NCI-H2081 treated with DMSO at 0.1 percent for 48 hours (cell line): ENCODE results near the gene LAMA4.

Source experiments
- DNase-seq: peaks from one replicate; lab custom pipeline; 2025; lab: John Stamatoyannopoulos, UW

LAMA4 gene, protein sequence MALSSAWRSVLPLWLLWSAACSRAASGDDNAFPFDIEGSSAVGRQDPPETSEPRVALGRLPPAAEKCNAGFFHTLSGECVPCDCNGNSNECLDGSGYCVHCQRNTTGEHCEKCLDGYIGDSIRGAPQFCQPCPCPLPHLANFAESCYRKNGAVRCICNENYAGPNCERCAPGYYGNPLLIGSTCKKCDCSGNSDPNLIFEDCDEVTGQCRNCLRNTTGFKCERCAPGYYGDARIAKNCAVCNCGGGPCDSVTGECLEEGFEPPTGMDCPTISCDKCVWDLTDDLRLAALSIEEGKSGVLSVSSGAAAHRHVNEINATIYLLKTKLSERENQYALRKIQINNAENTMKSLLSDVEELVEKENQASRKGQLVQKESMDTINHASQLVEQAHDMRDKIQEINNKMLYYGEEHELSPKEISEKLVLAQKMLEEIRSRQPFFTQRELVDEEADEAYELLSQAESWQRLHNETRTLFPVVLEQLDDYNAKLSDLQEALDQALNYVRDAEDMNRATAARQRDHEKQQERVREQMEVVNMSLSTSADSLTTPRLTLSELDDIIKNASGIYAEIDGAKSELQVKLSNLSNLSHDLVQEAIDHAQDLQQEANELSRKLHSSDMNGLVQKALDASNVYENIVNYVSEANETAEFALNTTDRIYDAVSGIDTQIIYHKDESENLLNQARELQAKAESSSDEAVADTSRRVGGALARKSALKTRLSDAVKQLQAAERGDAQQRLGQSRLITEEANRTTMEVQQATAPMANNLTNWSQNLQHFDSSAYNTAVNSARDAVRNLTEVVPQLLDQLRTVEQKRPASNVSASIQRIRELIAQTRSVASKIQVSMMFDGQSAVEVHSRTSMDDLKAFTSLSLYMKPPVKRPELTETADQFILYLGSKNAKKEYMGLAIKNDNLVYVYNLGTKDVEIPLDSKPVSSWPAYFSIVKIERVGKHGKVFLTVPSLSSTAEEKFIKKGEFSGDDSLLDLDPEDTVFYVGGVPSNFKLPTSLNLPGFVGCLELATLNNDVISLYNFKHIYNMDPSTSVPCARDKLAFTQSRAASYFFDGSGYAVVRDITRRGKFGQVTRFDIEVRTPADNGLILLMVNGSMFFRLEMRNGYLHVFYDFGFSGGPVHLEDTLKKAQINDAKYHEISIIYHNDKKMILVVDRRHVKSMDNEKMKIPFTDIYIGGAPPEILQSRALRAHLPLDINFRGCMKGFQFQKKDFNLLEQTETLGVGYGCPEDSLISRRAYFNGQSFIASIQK (N-terminal part only)

DNA sequence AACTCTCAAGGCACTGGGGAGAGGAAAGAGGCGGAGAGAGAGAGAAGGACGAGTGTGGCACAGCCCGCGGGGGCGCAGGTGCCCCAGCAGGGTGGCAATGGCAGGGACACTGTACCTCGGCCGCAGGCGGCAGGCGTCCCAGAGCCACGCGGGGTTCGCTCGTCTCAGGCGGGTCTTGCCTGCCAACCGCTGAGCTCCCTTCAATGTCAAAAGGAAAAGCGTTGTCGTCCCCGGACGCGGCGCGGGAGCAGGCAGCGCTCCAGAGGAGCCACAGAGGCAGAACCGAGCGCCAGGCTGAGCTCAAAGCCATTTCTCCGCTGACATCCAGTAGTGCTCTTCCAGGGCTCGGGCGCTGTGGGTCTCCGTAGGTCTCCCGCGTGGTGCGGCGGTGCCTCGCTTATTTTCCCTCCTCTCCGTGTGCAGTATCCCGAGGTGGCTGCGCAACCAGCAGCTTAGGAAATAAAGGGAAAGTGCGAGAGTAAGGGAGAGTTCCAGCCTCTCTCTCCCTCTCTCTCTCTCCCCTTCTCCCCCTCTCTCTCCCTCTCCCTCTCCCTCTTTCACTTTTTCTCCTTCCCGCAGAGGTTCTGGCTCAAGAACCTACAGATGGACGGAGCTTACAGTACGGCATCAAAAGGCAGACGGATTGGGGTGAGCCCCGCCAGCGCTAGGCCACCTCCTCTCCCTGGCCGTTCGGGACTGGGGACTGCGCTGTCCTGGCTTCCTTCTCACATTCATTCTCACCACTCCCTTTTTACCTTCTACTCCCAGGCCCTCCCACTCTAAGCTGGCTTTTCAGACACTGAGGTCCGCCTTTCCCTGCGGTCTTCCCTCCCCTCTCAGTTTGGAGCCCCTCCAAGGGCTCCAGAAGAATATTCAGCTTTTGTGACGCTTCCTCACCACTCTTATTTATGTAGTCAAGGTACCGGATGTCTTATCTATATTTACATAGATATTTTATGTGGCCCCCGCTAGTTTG is at the start of gene LAMA4:
Gene LAMA4, minus strand, starts transcription at position 727 of the 976 bp plus-strand sequence. Its CDS starts 417 bp downstream, at position 310.
- DNase-seq: no peak

DNA sequence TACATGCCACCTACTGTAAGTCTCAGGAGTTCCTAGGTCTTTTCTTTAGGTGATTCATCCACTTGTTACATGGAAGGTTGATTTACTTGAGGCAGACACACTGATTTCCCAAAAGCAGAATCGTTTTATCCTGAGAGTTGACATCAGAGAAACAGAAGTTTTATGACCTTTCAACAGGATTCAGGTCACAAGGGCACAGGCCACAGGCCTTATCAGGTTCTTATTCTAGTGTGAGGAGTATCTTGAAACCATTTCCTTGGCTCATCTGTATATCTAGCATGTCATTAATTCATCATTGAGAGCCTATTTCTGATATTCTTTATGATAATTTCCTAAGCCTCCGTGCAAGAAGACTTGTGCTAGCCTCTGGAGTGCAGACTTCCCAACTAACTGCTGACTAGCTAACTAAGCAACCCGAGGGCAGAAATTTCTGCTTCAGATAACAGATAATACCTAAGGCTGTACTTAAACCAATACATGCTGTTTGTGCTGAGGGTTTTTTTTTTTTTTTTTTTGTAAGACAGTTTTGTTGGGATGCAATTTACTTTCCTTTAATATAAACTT is 47.9 kb upstream of the LAMA4 start:
- no peak for DNase-seq

DNA sequence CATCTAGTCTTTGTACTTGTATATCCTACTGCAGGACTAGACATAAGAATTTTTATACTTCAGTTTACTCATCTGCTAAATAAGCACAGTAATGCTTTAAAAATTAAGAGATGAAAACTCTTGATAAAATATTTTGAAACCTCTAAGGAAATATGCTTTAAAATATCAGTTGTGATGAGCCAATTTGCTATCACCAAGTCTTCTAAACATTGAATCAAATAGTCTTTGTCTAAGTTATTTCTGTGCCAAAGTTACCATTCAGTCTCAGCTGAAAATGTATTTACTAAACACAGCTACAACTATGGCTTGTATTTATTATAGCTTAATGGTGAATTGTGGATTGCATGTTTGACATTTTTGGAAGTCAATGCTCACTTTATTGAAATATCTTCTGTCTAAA is 46.5 kb upstream of the LAMA4 start:
- no peak for DNase-seq

DNA sequence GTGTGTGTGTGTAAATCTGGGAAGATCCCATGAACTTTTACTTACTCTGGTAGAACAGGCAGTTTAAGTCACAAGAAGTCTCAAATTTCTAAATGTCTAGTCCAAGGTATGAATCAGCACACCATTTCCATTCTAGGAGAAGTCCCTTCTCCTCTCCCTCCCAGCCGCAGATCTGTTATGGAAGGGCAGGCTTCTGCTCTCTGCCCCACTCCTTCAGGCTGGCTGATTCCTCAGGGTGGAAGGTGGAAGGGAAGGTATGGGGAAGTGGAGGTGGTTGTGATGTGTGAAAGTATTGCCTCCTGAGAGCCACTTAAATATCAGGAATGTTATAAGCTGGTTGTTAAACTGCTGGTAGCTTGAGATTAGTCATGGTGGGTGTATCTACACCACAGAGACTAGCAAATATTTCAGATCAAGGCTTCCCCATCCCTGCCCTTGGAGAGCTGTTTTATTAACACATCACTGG is 44.5 kb upstream of the LAMA4 start:
- DNase-seq: no peak

DNA sequence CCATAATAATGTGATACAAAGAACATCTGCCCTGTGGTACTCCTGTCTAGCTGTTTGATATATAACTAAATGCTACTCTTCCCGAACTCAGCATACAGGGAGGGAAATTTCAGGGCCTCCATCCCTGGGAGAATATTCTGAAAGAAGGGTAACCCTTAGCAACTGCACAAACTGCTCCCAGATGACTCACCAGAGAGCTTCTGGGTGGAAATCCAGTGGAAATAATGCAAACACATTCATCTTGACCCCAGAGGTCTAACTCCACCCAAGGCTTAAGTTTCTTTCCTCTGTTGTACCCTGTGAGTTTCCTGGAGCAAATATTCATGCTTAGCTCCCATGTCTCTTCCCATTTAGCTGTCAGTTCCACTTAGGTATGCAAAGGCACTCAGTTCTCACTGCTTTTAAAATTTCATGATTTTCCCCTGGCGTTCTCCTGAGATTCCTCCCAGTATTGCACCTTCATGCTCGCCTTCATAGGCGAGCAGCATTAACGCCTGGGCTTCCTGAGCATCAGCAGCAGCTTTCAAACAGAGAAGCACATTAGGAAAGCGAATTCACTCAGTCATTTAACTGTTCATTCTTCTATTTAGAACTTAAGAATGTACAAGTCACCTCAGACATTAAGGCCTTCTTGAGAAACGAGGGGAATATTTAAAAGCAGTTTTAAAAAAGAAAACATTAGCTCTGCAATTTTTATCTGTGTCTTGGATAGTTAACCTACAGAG is 43.8 kb upstream of the LAMA4 start:
- DNase-seq: no peak

DNA sequence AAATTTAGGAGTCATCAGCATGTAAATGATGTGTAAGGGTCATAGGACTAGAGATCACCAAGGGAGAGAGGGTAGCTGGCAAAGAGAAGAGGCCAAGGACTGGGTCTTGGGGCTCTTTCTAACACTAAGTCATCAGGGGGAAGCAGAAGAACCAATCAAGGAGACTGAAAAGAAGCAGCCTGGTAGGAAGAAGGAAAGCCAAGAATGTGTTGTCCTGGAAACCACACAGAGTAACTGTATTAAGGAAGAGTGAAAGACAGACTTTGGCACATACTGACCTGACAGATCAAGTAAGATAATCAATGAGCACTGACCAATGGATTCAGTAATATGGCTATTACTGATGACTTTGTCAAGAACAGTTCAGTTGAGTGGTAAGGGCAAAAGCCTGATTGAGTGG is 42.3 kb upstream of the LAMA4 start:
- no peak for DNase-seq

DNA sequence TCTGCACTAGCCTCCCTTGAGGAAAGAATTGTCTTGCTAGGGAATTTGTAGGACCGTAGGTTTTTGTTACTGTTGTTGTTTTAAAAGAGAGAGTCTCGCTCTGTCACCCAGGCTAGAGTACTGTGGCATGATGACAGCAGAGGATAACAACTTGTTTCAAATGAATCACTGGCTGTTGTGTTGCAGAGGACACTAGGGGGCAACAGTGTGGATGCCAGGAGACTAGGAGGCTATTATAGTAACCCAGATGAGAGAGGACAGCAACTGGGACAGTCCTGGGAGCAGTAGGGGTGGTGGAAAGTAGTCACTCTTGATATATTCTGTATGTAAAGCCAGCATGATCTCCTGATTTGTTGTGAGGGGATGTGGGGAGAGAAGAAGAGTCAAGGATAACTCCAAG is 41.8 kb upstream of the LAMA4 start:
- DNase-seq: no peak

DNA sequence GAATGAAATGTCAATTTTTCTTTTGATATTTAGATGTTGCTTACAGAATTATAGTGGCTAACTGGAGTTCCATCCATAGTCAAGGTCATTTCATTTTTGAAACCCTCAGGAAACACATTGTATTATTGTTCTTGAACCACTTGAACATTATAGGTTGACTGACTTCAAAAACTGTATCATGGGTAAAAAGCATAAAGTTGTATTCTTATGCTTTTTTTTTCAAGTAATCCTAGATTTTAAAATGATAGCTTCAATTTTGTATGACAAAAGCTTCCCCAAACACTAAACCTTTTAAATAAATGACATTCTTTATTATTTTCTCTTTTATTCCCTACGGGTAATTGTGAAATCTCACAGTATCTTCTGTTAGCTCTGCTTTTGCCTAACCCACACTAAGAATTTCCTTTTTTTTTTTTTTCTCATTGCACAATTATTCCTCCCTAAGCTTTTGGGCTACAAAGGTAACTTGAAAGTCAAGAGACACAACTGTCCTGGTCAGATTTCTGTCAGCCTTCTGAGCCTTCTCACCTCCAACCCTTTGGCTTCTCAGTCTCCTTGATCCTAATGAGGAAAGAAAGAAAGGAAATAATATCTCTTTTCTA is 36.9 kb upstream of the LAMA4 start:
- DNase-seq: no peak

DNA sequence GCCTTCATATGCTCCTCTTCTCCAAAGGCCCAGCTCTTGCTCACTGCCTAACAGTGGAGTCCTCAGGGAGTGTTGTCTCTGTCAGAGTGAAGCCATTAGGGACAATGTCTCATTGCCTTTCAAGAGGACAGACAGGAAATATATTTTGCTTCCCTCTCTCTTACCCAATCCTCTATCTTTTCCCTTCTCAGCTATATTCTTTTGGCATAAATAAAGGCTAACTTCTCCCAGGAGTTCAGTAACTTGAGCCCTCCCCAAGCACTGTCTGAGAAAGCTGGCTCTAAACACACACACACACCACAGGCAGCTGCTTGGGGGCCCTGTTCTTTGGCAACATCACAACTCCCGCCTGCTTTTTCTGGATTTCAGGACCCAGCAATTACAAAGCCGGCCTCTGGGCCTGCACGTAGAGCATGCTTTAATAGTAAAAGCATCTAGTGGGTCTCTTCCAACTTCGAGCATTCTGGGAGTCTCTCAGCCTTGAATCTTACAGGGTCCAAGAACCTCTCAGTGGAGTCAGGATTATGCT is 34.7 kb upstream of the LAMA4 start:
- DNase-seq: no peak

DNA sequence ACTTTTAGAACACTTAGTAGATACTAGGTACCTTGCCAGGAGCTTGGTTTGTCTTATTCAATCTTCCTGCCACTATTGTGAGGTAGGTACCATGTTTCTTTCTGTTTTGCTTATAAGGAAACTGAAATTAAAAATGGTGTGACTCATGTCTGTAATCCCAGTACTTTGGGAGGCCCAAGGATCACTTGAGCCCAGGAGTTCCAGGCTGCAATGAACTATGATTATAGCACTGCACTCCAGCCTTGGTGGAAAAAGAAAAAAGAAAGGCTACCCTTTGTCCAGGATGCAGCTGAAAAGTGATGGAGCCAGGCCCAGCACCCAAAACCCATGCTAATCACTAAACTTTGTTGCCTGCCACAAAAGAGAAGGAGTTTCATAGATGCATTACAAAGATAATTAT is 34.1 kb upstream of the LAMA4 start:
- DNase-seq: no peak

DNA sequence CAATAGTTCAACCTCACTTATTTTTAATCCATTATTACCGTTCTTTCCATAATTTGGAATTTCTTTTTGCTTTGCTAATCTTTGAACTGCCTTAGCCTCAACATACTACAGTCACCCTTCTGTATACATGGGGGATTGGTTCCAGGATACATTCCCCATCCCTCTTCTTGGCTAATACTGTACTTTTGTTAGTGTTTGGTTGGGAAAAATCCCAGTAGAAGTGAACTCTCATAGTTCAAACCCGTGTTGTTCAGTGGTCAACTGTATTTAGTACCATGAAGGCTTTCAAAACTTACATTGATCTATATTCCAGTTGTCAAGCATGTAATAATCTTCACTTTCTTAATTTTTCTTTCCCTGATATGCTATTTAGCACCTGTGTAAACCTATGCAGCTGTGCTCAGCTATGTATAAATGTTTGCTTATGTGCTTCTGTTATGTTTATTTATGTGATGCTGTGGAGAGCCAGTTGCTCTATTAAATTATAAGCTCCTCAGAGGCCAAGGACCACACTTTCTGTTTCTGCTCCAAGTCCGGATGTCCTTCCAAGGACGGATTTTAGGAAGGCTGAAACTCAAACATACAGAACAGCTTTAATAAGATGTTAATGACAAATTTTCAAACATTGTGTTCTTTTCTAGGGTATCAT is 33.3 kb upstream of the LAMA4 start:
- no peak for DNase-seq

DNA sequence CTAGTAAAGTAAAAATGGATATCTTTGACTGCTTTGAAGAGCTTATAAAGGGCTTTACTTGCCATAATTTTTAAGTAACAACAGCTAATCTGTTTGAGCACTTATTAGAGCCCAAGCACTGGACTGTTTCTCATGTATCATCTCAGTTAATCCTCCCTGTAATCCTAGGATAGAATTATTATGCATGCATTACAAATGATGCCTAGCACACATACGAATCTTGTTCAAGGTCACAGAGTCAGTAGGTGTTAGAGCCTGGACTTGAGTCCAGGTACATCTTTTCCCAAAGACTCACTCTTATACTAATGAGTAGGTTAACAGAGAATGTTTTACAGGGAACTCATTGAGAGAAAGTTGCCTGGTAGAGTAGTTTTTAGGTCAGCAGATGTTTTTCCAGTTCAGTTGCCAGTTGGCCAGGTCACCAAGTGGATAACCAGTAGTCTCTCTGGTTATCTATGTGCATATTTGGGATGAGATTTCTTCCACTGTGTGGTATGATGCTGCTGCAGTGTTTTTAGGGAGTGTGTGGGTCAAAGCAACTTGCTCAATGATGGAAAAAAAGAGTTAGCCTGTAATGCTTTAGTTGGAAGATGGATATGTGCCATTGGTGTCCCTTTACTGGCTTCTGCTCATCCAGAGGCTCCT is 32.3 kb upstream of the LAMA4 start:
- no peak for DNase-seq

DNA sequence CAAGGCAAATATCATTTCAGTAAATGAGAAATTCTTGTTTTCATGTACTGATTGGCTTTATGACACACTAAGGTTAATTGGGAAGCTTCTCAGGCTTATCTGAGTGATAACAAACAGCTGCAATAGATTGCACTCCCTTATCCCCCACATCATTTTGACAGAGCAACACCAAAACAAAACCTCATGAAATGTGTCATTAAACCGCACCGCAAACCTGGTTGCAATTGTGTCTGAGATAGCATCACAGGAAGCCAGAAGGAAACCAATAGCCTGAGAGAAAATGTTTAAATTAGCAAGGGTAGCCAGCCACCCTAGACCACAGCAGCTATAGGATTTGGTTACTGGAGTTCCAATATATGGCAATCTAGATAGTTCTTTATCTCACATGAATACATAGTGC is 31.6 kb upstream of the LAMA4 start:
- DNase-seq: no peak

DNA sequence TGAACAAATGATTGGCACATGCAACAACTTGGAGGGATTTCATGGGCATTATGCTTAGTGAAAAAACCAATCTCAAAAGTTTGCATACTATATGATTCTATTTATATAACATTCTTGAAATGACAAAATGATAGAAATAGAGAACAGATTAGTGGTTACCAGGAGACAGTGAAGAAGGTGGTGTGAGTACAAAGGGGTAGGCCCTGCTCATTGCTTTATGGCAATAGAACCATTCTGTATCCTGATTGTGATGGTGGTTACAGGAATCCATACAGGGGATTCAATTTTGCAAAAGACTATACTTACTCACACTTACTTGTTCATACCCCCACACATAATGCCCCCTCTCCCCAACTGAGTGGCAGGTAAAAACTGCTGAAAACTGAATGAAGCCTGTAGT is 30.2 kb upstream of the LAMA4 start:
- no peak for DNase-seq

DNA sequence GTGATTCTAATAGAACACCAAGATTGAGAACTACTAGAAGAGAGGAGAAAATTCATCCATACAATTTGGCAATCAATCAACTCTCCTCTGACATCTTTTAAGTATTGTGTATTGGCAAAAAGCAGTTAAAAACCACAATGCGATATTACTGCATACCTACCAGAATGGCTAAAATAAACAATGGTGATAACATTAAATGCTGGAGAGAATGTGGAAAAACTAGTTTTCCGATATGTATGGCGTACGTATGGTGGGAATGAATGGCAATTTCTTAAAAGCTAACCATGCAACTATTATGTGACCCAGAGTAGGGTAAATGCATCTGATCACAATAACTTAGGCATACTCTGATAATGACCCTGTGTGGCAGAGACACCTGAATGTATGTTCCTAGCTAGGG is 29.3 kb upstream of the LAMA4 start:
- no peak for DNase-seq

DNA sequence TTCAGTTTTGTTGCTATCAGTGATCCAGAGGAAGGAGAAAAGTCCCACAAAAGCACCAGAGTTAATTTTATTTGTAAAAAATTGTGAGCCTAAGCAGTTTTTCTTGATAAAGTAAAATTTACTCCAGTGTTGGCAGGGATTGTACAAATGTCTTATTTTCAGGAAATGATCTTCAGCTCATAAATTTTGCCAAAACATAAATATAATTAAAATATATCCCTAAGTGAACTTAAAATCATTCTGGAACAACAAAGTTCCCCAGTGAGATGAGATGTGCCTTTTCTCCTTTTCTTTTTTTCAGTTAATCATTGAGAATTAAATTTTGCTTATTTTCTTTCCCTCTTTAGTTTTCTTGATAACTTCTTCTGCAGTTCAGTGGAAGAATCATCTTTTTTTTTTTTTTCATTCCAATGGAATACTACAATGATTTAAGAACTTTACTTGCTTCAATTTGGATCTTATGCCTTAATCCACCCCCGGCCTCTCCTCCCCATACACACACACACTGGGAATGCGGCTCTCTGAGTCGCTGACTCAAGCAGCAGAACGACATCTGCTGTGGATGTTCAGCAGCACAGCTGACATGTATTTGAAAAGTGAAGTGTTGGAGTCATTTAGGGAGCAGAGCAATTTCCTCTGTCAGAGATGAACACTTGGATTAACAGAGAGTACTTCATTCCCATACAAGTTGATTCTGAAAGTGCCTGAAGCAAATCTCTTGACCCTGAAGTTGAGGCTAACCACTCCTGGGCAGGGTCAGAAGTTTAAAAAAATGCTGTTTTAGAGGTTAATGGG is 27.7 kb upstream of the LAMA4 start:
- no peak for DNase-seq
